ENCODE measurements around the gene GLRA3.

- TF ChIP-seq CTCF (IDR thresholded peaks at IDR 0.05) (no peak), EZH2phosphoT487 (IDR thresholded peaks at IDR 0.05) (no peak)
These were observed 53.7 kb downstream of the GLRA3 start for GRCh38 chr4:174775366-174775765.

Data from neural progenitor cell (in vitro differentiated cells).